ENCODE results near the gene KRTAP4-6.
"Not testable (repeated sequence)": the region's sequence is repeated elsewhere in the genome, so short reads cannot be mapped to it uniquely, and the experiment has no call there.

KRTAP4-6 gene

DNA sequence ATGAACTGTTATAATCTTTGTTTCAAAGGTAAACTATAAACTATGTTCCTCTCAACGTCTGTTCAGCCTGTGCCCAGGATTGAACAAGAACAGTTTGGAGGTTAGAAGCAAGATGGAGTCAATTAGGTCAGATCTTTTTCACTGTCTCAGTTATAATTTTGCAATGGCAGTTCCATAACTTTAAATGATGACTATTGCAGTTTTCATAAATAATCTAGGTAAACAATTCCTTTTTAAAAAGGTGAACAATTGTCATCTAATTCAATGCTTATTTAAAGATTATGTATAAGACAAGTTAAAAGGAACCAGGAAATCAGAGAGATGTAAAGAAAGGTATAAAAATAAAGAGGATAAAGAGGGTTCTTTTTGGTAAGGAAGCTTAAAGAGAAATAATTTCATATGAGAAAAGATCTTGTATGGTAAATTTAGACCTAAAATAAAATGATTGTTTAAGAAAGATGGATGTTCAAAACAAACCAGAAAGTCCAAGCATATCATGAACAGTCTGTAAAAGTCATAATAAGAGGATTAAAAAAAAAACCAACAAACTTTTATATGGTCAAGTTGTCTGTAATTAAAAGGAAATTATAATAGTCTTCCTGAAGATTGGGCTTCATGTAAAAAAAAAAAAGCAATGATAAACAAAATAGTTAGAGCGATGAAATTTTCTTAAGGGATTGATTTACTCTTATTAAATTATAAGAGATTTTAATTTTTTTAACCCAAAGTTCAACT lies 29.0 kb downstream of the KRTAP4-6 start:
- DNase-seq (ENCODE audit: insufficient read length, low spot score) (no peak), FAIRE-seq (no peak)

DNA sequence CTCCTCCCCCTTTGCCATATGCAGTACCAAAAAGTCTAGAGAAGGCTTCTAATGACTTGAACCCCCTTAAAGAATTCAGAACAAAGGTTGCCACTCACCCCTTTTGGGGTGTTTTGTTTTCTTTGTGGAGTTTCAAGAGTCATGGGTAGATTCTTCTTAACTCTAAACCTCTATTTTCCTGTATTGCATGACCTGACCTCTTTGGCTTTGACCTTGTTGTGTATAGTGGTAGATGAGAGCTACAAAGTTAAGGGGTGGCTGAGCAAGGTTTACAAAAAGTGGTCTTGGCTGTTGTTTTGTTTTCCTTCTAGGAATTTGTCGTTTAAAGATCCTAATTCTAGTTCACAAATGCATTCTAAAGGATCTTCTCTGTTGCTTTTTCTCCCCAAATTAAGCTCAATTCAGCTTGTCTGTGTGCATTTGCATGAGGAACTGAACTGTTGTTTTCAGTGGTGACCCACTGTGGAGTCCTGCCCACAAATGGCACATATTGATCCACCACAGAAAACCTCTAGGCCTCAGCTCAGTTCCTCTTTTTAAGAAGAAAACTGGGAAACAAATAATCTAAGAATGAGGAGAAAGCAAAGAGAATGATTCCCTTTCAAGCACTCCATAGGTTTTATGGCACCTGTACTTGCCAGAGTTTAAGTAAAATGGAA lies 31.5 kb downstream of the KRTAP4-6 start:
- not testable (repeated sequence) for DNase-seq (ENCODE audit: insufficient read length, low spot score); FAIRE-seq

DNA sequence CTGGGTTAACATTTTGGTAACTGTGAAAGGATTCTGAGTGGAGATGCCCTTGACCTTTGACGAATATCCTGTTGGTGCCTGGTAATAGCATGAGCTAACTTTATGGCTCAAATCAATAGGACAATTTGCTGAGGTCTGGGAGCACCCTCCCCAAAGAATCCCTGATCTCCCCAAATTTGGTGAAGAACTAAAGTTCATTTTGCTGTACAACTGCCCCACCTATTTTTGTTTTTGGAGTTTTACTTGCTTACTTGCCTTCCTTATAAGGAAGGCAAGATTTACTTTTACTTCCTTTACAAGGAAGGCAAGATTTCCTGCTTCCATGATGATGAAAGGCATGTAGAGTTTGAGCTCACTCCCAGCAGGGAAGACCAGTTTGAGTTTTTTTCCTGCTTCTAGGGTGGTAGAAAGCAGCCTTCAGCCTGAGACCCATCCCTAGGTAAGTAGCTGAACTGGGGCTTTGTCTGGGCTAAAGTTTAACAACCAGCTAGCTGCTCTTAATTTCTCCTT lies 32.3 kb downstream of the KRTAP4-6 start:
- DNase-seq (ENCODE audit: insufficient read length, low spot score), result no peak
- FAIRE-seq, result no peak

DNA sequence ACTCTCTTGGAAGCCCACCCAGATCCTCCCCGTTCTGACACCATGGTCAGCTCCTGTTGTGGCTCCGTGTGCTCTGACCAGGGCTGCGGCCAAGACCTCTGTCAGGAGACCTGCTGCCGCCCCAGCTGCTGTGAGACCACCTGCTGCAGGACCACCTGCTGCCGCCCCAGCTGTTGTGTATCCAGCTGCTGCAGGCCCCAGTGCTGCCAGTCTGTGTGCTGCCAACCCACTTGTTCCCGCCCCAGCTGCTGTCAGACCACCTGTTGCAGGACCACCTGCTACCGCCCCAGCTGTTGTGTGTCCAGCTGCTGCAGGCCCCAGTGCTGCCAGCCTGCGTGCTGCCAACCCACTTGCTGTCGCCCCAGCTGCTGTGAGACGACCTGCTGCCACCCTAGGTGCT lies 35.0 kb downstream of the KRTAP4-6 start, which contains the start of gene KRTAP4-9:
KRTAP4-9 (plus strand) TSS at position 43 of the 400 bp plus-strand sequence; CDS start at position 43, 0 bp downstream.
- DNase-seq (ENCODE audit: insufficient read length, low spot score); FAIRE-seq: not testable (repeated sequence)

DNA sequence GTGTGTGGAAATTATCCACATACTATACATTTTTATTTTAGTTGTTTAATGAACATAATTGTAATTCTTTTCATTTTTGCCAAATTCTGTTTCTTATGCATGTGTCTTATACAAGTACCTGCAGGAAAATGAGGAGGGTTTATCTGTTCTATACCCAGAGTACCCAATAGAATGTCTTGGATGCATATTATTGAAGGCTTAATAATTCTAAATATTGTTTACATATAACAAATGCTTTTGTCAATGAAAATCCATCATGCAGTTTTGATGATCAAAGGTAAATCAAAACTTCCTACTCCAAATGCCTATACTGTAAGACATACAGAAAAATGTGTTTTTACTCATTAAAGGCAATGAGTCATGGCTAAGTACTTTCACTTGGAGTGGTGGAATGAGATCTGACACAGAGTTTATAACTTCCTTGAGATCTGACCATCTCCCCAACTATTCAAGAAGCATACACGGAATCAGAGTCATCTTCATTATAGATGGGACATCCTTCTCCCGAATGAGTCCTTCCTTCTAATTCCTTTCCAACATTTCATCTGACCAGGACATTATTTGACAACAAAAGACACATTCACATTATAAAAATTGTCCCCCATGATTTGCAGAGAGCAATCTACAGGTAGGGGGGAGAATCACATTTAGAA lies 35.8 kb downstream of the KRTAP4-6 start:
- not testable (repeated sequence) for FAIRE-seq; DNase-seq (ENCODE audit: insufficient read length, low spot score)

DNA sequence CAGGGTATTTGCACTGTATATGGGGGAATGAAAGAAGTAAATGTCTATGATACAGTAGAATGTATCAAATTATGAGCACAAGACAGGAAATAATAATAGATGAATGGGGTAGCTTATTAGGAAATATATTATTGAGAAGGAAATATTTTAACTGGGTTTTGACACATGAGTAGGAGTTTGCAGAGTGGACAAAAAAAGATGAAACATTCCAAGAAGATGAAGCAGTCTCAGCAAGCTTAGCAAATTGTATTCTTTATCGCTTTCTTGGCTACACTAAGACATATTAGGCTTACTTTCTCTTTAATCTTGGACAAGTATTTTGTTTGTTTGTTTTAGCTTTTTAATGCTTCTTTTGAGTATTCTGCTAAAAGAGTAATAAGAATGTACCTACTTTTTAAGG lies 36.4 kb downstream of the KRTAP4-6 start:
- DNase-seq (ENCODE audit: insufficient read length, low spot score) (no peak), FAIRE-seq (no peak)

DNA sequence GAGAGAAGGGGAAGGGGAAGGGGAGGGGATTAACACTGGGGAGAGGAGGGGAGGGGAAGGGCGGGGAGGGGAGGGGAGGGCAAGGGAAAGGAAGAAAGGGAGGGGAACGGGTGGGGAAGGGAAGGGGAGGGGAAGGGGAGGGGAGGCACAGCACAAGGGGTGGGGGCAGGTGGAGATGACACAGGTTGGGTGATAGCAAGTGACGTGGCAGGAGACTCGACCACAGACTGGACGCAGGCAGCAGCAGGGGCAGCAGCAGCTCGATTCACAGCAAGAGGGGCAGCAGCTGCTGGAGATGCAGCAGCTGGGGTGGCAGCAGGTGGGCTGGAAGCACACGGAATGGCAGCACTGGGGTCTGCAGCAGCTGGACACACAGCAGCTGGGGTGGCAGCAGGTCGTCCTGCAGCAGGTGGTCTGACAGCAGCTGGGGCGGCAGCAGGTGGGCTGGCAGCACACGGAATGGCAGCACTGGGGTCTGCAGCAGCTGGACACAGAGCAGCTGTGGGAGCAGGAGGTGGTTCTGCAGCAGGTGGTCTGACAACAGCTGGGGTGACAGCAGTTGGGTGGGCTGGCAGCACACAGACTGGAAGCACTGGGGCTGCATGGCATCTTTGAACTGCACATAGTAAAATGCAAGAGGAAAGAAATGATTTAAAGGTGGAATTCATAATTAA lies 38.6 kb downstream of the KRTAP4-6 start, which contains the start of gene KRTAP4-16:
KRTAP4-16 (minus strand) TSS at position 624 of the 674 bp plus-strand sequence; CDS start at position 624, 0 bp downstream.
- FAIRE-seq (no peak), DNase-seq (ENCODE audit: insufficient read length, low spot score) (no peak)

DNA sequence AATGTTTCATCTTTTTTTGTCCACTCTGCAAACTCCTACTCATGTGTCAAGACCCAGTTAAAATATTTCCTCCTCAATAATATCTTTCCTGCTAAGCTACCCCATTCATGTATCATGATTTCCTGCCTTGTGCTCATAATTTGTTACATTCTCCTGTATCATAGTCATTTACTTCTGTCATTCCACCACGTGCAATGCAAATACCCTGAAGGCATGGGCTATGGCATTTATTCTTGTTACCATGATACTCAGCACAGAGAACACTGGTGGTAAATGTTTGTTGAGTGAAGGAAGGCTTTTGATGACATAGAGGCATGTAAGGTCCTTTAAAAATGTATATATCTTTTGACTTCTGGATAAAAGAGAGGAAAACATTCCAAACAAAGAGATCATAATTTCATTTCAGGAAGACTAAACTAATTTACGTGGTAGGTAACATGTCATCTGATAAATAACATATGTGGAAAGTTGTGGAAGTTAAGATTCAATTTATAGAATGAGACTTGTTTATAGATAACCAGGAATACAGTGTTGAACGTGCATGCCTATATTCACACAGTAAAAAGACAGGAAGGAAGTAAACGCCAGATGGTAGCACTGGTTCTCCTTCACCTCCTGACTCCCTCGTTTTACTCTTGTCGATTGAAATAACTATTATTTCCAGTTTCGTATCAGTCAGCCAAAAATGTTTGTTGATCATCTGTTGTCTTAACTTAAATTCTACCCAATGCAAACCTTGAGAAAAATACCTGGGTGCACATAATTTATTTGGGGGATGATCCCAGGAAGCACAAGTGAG lies 40.5 kb downstream of the KRTAP4-6 start:
- not testable (repeated sequence) for FAIRE-seq; DNase-seq (ENCODE audit: insufficient read length, low spot score)

DNA sequence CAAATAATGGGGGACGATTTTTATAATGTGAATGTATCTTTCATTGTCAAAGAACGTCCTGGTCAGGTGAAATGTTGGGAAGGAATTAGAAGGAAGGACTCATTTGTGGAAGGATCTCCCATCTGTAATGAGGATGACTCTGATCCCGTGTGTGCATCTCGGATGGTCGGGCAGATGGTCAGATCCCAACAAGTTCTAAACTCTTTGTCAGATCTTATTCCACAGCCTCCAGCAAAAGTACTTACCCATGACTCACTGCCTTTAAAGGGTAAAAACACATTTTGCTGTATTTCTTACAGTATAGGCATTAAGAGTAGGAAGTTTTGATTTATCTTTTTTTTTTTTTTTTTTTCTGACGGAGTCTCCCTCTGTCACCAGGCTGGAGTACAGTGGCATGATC lies 41.9 kb downstream of the KRTAP4-6 start:
- FAIRE-seq (no peak), DNase-seq (ENCODE audit: insufficient read length, low spot score) (no peak)

DNA sequence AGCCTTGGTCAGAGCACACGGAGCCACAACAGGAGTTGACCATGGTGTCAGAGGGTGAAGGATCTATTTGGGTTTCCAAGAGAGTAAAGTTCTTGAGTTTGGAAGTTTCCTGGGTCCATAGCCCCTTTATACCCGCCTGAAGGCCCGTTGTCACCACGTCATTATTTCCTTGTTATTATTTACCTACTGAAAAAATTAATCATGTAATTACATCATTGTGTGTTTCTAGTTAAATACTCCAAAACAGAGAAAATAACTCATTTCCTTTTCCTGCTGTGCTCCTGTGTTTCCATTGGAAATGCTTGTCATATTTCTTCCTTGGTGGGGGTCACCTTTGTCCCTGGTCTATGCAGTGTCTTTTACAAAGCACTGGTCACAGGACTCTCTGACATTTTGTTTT lies 42.3 kb downstream of the KRTAP4-6 start, which contains the start of gene KRTAP4-8:
KRTAP4-8 (minus strand) TSS at position 101 of the 400 bp plus-strand sequence; CDS start at position 43, 58 bp downstream.
- no peak for FAIRE-seq
- DNase-seq (ENCODE audit: insufficient read length, low spot score), result no peak

DNA sequence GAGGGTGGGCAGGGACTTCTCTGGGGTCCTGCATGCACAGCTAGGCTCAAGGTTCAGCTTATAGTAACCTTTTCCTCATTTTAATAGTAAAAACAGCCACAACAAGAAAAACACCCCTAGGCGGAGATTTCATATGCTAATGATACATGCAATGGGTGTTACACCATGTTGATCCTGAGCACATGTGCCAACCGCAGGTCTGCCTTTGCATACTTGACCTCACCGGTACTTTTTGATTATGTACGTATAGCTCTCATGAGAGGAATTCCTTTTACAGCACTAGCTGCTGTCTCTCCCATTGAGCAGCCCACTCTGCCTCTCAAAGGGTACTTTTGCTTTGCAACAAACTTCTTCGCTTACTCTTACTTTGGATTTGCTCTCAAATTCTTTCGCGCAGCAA lies 44.3 kb downstream of the KRTAP4-6 start:
- no peak for DNase-seq (ENCODE audit: insufficient read length, low spot score)
- FAIRE-seq, result no peak

Data from GM19239 (cell line).